GM18502 (cell line): Measurements from ENCODE around the gene XAGE3.
A peak's percentile ranks its signal among the peaks of the same experiment; 100 is the strongest.
"Not testable (repeated sequence)": the region's sequence is repeated elsewhere in the genome, so short reads cannot be mapped to it uniquely, and the experiment has no call there.

Source experiments
- ATAC-seq: cut with Tn5 transposase; IDR thresholded peaks from one replicate; pipeline ENCODE4 v1.9.1; 2021; ENCODE audit warnings: mild to moderate bottlenecking; ENCODE audit not compliant: unreplicated experiment, poor library complexity

XAGE3 gene

GRCh38 chrX:52852110-52852860, 15.6 kb downstream of the XAGE3 start:
- ATAC-seq: no peak

DNA sequence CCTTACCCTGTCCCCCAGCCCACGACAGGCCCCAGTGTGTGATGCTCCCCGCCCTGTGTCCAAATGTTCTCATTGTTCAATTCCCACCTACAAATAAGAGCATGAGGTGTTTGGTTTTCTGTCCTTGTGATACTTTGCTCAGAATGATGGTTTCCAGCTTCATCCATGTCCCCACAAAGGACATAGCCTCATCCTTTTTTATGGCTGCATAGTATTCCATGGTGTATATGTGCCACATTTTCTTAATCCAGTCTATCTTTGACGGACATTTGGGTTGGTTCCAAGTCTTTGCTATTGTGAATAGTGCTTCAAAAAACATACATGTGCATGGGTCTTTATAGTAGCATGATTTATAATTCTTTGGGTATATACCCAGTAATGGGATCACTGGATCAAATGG, 24.3 kb downstream of the XAGE3 start:
- not testable (repeated sequence) for ATAC-seq

GRCh38 chrX:52839137-52839536, 28.7 kb downstream of the XAGE3 start:
- peak; percentile 78 for ATAC-seq

- ATAC-seq: no peak
Observed at GRCh38 chrX:52830551-52830950, 37.3 kb downstream of the XAGE3 start.

DNA sequence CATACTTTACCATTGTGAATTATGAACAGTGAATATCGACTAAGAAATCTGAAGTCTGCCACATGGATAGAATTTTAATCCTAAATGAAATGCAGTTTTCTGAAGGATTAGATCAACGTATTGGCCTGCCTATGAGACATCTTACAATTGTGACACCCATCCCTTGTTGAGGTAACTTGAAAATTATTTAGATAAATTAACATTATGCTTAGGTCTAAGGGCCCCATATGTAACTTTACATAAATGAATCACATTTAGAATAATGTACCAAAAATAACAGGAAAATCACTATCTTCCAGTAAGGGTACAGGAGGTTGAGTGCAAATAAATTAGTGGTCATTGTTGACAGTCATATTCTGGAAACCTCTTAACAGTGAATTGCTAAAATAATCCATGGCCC, 43.3 kb downstream of the XAGE3 start:
- ATAC-seq: no peak

DNA sequence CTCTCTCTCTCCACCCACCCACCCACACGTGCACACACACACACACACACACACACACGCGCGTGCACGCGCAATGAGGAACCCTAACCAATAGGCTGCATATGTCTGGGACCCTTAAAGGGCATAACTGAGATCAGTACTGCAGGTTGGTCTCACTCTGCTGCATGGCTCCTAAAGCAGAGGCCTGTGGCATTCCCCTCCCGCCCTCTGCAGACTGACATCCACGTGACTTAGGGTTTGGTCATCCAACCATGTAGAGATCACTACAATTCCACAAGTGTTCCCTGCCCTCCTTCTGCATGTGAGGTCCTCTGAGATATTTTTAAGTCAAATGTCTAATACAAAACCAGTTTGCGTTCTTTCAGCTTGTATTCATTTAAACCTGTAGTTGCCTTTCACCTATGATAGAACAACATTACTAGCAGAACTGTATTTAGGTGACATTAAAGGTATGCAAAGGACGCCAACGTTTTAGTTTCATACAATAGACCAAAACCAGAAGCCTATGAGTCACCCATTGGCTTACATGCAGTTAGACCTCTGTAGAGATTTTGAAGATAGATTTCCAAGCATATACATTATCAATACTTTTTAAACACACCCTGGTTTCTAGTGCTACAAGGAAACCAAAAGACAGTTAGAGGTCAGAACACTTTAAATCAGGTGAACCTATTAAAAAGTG, 46.7 kb downstream of the XAGE3 start:
- ATAC-seq: peak; percentile 67

- no peak for ATAC-seq
Observed at GRCh38 chrX:52819788-52820187, 48.1 kb downstream of the XAGE3 start.
